Activated T-cell treated with anti-CD3 and anti-CD28 coated beads, Interleukin-2, amount 50 U/mL, for 24 hours (primary cell): ENCODE results near the gene BLMH.

Source experiments
- DNase-seq: peaks from one replicate; pipeline ENCODE4 v3.0.0-alpha.2; 2020
- H3K27ac Mint-ChIP-seq: 2 replicates; pipeline ENCODE4 v1.8.0; 2020; ENCODE audit warnings: mild to moderate bottlenecking, mixed read lengths
- H3K27me3 Mint-ChIP-seq: 2 replicates; pipeline ENCODE4 v1.8.0; 2020; ENCODE audit warnings: mixed read lengths
- H3K36me3 Mint-ChIP-seq: 2 replicates; pipeline ENCODE4 v1.8.0; 2020; ENCODE audit warnings: low read depth, mixed read lengths
- H3K4me1 Mint-ChIP-seq: 2 replicates; pipeline ENCODE4 v1.8.0; 2020; ENCODE audit warnings: low read depth, mixed read lengths
- H3K4me3 Mint-ChIP-seq: 2 replicates; pipeline ENCODE4 v1.8.0; 2020; ENCODE audit warnings: mild to moderate bottlenecking, moderate library complexity, mixed read lengths
- H3K9me3 Mint-ChIP-seq: 2 replicates; pipeline ENCODE4 v1.8.0; 2020; ENCODE audit warnings: mixed read lengths

The BLMH gene, protein sequence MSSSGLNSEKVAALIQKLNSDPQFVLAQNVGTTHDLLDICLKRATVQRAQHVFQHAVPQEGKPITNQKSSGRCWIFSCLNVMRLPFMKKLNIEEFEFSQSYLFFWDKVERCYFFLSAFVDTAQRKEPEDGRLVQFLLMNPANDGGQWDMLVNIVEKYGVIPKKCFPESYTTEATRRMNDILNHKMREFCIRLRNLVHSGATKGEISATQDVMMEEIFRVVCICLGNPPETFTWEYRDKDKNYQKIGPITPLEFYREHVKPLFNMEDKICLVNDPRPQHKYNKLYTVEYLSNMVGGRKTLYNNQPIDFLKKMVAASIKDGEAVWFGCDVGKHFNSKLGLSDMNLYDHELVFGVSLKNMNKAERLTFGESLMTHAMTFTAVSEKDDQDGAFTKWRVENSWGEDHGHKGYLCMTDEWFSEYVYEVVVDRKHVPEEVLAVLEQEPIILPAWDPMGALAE

DNA sequence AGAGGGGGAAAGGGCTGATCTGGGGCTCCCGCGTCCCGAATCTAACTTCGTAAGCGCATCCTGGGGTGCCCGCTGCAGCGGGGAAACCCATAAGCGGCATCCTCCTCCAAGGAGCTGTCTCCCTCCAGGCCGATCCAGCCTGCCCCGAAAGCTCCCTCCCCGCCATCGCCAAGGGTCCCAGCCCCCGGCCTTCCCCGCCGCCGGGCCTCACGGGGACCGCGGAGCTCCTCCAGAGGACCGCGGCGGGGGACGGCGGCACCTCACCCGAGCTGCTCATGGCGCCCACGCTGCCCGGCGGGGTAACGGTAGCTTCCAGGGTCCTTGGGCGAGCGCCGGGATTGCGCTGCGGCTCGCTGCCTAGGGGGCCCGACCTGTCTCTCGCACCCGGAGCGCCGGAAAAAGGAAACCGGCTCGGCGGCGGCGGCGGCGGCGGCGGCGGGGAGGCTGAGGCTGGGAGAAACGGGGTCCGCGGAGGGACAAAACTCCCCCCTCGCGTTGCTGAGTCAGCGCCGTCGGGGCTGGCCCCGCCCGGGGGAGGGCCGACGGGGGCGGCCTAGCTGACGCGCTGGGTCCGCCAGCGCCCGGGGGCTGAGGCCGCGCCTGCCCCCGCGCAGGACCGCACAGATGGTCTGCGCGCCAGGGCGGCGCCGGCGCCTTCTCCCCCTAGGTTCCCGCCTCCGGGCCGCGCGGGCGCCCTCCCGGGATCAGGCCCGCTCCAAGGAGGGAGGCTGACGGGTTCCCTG, at the start of gene BLMH:
Gene BLMH, minus strand, starts transcription at position 402 of the 743 bp plus-strand sequence. Its CDS starts 125 bp downstream, at position 277.
- H3K36me3 Mint-ChIP-seq, result peaks cover 41% of the 10 kb centered on the region
- peak; percentile 92 for DNase-seq
- H3K4me3 Mint-ChIP-seq, result peak within 1 kb of the TSS; percentile 96
- no peaks in the 10 kb centered on the region for H3K9me3 Mint-ChIP-seq
- peak within 1 kb of the TSS; percentile 96 for H3K27ac Mint-ChIP-seq
- H3K27me3 Mint-ChIP-seq, result no peaks in the 10 kb centered on the region
- H3K4me1 Mint-ChIP-seq, result peaks cover 25% of the 10 kb centered on the region

DNA sequence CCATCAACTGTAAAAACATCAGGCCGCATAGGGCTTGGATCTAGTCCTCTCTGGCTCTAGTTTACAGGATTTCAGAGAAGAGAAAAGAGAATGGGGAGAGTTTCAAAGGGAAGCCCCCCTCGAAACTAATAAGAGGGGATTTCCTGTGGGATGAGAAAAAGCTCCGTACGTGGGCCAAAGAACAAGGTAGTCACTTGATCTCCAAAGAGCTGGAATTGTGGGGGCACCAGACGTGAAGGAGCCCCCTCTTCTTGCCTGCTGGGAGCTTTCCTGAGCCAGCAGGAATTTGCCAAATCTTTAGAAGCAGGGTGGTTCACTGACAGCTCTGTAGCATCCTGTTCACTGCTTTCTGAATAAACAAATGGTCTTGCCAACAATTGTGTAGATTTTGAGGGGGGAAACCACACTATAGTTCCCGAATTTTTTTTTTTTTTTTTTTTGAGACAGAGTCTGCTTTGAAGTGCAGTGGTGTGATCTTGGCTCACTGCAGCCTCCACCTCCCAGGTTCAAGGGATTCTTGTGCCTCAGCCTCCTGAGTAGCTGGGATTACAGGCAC, 49.1 kb upstream of the BLMH start:
- Mint-ChIP-seq H3K4me1 (peaks cover 43% of the 10 kb centered on the region), H3K27me3 (no peaks in the 10 kb centered on the region), H3K9me3 (no peaks in the 10 kb centered on the region), H3K27ac (peak overlapping the region; percentile 16), H3K4me3 (no peak overlapping the region), H3K36me3 (no peaks in the 10 kb centered on the region)
- DNase-seq, result no peak

DNA sequence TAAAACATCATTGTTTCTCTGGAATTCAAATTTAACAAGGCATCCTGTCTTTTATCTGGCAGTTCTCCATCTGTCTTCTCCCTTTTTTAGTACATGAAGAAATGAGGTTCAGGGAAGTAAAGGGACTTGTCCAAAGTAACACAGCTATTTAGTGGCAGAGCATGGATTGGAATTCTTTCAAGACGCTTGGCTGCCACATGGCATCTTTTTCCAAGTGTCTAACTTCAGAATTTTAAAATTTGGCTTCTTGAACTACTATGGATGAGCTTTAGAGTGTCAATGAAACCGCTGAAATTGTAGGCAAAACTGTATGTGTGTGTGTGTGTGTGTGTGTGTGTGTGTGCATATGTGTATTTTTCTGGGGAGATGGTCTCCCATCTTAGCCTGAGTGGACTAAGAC, 47.3 kb upstream of the BLMH start:
- Mint-ChIP-seq H3K9me3 (no peaks in the 10 kb centered on the region), H3K36me3 (no peaks in the 10 kb centered on the region), H3K4me3 (no peak overlapping the region), H3K27ac (no peak overlapping the region), H3K27me3 (no peaks in the 10 kb centered on the region), H3K4me1 (peaks cover 30% of the 10 kb centered on the region)
- no peak for DNase-seq

DNA sequence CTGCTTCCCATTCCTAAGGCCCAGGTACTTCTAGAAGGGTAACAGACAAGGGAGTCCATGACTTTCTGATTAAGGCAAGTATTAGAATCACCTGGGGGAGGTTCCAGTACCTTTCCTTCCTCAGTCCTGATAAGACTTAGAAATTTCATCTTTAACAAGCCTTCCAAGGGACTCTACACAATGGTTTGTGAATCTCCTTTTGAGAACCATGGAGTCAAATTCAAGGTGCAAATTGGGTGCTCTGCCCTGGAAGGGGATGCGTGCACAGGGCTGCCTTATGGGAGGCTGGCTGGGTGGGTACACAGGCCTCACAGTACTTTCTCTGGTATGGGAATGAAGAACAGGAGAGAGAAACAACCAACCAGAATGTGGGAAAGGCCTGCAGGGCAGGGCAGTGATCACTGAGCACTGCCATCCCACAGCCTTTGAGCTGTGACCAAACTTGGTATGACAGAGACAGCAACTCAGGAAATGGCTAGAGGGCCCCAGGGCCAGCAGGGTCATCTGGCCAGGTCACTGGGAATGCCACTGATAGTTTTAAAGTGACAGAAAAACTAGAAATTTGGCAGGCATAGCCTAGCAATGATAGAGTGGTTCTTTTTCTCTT, 45.8 kb upstream of the BLMH start:
- peaks cover 44% of the 10 kb centered on the region for H3K4me1 Mint-ChIP-seq
- H3K9me3 Mint-ChIP-seq, result no peaks in the 10 kb centered on the region
- no peaks in the 10 kb centered on the region for H3K27me3 Mint-ChIP-seq
- H3K27ac Mint-ChIP-seq, result no peak overlapping the region
- H3K36me3 Mint-ChIP-seq, result no peaks in the 10 kb centered on the region
- DNase-seq, result no peak
- no peak overlapping the region for H3K4me3 Mint-ChIP-seq

DNA sequence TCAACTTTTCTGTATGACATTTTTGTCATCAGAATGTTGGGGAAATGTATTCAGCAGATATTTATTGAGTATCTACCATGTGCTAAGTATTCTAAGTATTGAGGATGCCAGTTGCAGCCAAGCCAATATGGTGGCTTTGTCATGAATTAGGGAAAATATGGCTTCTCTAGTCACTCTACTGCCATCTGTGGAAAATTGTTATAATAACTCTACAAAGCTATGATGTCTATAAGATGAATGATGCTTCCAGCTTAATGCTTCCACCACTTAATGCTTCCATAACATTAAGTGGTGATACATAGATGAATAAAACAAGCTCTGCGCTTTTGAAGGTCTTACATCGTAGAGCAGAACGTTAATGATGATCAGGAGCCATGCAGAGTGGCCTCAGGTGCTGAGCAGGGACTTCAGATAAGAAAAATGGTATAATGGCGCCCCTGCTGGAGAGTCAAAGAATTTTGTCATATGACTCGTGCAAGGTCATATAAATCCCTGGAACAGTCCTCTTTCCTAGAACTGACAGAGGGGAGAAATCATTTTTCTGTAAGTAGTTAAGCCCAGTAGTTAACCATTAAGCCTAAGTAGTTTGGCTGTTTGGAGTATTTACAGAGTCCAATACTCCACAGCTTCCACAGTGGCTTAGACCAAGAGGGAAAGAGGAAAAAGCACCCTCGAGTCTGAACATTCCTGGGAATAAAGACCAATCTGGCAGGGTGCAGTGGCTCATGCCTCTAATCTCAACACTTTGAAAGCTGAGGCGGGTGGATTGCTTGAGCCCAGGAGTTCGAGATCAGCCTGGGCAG, 44.8 kb upstream of the BLMH start:
- H3K36me3 Mint-ChIP-seq, result no peaks in the 10 kb centered on the region
- no peaks in the 10 kb centered on the region for H3K9me3 Mint-ChIP-seq
- DNase-seq, result peak; percentile 44
- H3K4me3 Mint-ChIP-seq, result no peak overlapping the region
- no peaks in the 10 kb centered on the region for H3K27me3 Mint-ChIP-seq
- peaks cover 47% of the 10 kb centered on the region for H3K4me1 Mint-ChIP-seq
- no peak overlapping the region for H3K27ac Mint-ChIP-seq

DNA sequence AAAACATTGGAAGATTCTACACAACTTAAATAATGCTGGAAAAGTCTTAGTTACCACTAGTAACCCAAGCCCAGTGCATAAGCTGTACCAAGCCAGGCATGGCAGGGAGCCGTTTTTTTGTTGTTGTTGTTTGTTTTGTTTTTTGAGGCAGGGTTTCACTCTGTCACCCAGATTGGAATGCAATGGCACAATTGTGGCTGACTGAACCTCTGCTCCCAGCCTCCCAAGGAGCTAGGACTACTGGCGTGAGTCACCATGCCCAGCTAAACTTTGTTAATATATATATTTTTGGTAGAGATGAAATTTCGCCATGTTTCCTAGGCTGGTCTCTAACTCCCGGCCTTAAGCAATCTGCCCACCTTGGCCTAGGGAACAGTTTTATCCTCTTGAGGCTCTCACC, 42.7 kb upstream of the BLMH start:
- H3K27ac Mint-ChIP-seq, result no peak overlapping the region

DNA sequence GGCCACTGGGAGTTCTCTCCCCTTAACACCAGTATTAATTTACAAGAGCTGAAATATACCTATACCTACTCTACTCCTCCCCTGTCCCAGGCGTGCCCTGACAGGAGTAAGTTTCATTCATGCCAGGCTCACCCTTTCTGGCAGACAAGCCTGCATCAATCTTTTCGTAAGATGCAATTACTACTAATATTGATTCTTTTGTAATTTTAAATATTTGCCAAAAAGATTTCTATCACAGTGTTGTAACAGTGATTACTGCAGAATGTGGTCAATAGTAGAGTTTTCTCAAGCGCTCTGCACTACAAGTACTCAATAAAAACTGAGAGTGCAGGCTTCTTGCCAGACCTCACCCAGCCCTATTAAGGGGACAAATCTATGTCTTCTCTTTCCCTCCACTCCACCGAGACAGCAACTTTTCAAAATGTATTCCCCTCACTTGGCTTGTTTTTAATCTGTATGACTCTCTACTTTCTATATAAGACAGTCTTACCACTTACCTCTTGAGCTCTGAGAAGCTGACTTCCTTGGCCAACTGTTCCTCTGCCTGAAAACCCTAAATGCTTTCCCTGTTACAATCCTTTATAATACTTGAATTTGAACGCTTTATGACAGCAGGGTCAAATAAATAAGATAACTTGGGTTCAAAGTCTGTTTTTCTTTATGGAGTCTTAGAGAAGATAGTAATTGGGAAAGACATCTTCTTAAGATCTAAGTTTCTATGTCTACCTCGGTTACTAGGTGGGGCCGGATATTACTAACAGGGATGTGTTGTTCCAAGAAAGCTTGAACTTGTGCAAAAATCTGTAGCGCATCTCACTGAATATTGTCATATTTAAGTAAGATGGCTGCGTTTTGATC, 42.0 kb upstream of the BLMH start, which contains the start of gene TMIGD1:
Gene TMIGD1, minus strand, starts transcription at position 555 of the 858 bp plus-strand sequence. CDS start 1,924 bp downstream, outside the sequence.
- Mint-ChIP-seq H3K4me3 (no peak within 1 kb of the TSS), H3K9me3 (no peaks in the 10 kb centered on the region), H3K36me3 (no peaks in the 10 kb centered on the region), H3K27me3 (no peaks in the 10 kb centered on the region), H3K4me1 (peaks cover 53% of the 10 kb centered on the region), H3K27ac (peak within 1 kb of the TSS; percentile 97)
- no peak for DNase-seq

More for the DNA sequence above, 42.7 kb upstream of the BLMH start:
- H3K27me3 Mint-ChIP-seq, result no peaks in the 10 kb centered on the region
- peaks cover 49% of the 10 kb centered on the region for H3K4me1 Mint-ChIP-seq
- DNase-seq, result no peak
- no peaks in the 10 kb centered on the region for H3K9me3 Mint-ChIP-seq
- H3K4me3 Mint-ChIP-seq, result no peak overlapping the region
- no peaks in the 10 kb centered on the region for H3K36me3 Mint-ChIP-seq

DNA sequence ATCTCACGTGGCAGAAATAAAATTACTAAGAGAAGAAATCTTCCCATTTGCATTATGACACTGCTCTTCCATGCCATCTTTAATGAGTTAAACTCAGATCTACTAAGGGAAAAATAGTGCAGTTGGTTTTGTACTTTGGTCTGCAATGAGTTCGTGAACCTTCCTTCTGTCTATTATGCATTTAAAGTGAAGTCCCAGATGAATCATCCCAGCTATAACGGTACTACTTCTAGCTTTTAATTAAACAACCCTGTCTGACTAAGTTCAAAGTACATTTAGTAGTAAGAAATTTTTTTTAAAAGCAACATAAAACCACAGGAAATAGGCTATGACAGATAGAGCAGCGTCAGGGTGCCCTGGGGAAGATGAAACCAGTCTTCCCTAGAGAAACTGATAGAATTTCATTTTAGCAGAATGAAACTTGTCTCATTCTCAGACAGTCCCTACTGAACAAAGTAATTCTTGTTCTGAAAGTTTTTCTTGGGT, 40.4 kb upstream of the BLMH start:
- H3K27me3 Mint-ChIP-seq, result no peaks in the 10 kb centered on the region
- H3K4me3 Mint-ChIP-seq, result peak overlapping the region; percentile 18
- no peak for DNase-seq
- no peaks in the 10 kb centered on the region for H3K36me3 Mint-ChIP-seq
- H3K9me3 Mint-ChIP-seq, result no peaks in the 10 kb centered on the region
- peak overlapping the region; percentile 97 for H3K27ac Mint-ChIP-seq
- peaks cover 54% of the 10 kb centered on the region for H3K4me1 Mint-ChIP-seq

DNA sequence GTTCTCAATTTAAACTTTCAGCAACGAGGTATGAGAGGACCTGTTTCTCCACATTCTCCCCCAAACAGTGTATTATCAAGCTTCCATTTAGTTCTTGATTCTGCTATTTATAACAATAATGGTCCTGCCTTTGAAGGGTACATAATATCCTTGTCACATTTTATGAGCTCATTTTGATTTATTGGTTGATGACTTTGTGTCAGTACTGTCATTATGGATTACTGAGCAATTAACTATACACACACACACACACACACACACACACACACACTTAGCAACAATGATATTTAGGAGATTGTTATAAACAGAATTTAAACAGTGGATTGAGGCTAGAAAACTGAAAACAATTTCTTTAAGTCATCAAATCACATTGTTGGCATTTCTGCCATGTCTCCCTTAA, 35.1 kb upstream of the BLMH start:
- H3K36me3 Mint-ChIP-seq, result no peaks in the 10 kb centered on the region
- DNase-seq, result no peak
- no peaks in the 10 kb centered on the region for H3K9me3 Mint-ChIP-seq
- H3K27me3 Mint-ChIP-seq, result no peaks in the 10 kb centered on the region
- H3K4me3 Mint-ChIP-seq, result no peak overlapping the region
- peaks cover 52% of the 10 kb centered on the region for H3K4me1 Mint-ChIP-seq
- H3K27ac Mint-ChIP-seq, result no peak overlapping the region

DNA sequence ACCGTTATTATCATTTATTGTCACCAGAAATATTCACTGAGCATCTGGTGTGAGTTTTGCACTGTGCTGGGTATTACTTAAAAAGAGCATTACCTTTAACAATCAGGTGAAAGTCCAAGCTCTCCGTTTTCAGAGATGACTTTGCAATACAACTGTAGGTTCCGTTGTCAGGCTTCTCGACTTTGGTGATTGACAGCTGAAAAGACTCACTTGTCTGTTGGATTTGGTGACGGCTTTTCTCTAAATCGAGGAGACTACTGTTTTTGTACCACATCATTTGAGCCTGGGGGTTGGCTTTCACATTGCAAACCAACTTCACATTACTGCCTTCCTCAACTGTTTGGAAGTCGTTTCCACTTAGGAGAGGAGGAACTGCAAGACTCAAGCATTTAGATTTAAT, 33.0 kb upstream of the BLMH start:
- DNase-seq, result no peak
- H3K27me3 Mint-ChIP-seq, result no peaks in the 10 kb centered on the region
- H3K9me3 Mint-ChIP-seq, result no peaks in the 10 kb centered on the region
- H3K27ac Mint-ChIP-seq, result no peak overlapping the region
- no peaks in the 10 kb centered on the region for H3K36me3 Mint-ChIP-seq
- H3K4me3 Mint-ChIP-seq, result no peak overlapping the region
- H3K4me1 Mint-ChIP-seq, result peaks cover 34% of the 10 kb centered on the region

DNA sequence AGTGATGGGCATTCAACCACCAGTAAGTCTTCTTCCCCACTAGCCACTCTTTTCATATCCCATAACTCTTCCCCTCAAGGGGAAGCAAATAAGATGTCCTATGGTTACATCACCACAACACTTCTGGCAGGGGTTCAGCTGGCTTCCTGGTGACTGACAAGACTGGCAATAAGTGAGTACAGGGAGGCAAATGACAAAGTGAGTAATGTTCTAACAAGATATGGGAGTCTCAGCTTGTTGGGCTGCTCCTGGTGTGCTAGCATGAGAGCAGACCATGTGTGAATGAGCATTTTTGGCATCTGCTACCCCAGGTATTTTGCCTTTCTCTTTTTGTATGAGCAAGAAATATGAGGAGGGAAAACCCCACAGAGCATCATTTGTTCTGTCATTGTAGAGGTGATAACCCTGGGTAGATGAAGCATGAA, 32.2 kb upstream of the BLMH start:
- H3K36me3 Mint-ChIP-seq, result no peaks in the 10 kb centered on the region
- H3K4me3 Mint-ChIP-seq, result no peak overlapping the region
- no peaks in the 10 kb centered on the region for H3K27me3 Mint-ChIP-seq
- no peak for DNase-seq
- H3K27ac Mint-ChIP-seq, result peak overlapping the region; percentile 78
- H3K4me1 Mint-ChIP-seq, result peaks cover 29% of the 10 kb centered on the region
- H3K9me3 Mint-ChIP-seq, result no peaks in the 10 kb centered on the region

DNA sequence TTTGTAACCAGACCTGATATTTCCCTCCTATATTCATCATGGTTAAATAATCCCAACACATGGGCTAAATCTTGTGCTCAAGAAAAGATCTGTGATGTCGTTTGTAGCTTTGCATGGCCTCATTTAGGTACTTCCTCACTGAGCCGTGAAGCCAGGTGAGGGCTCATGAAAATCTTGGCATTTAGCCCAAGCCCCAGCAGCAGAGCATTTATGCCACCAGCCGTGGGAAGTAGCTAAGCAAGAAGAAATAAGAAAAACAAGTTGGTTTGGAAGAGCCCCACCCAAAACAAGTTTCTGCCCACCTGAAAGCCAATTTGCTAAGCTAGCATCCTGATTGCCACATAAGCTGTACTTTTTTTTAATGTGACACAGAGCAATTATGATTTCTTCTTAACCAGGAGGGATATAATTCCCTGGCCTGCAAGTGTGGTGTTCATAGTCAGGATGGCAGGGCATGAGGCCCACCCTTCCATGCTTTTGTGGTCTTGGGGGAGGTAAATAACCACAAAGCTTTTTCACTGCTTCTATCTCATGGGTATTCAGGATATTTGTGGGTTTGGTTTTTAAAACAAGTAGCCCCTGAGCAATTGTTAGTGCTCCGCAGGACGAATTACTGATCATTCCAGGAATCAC, 31.6 kb upstream of the BLMH start:
- no peak for DNase-seq
- Mint-ChIP-seq H3K9me3 (no peaks in the 10 kb centered on the region), H3K36me3 (no peaks in the 10 kb centered on the region), H3K4me1 (peaks cover 29% of the 10 kb centered on the region), H3K27ac (peak overlapping the region; percentile 78), H3K4me3 (no peak overlapping the region), H3K27me3 (no peaks in the 10 kb centered on the region)

DNA sequence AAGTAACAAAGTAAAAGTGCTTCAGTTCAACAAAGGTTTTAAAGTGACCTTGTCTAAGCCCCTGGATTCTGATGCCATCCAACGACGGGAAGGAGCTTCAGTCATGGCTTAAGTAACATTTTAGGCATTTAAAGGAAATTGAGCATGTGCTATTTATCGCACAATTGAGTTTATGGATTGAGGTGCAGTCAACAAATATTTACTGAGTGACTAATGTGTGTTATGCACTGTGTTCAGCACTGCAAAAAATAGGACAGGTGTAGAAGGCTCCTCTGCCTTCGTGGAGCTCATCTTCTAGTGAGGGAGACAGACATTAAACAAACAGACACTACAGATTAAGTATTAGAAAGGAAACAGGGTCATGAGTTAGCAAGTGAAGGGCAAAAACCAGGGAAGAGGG, 29.6 kb upstream of the BLMH start:
- no peak overlapping the region for H3K4me3 Mint-ChIP-seq
- no peaks in the 10 kb centered on the region for H3K27me3 Mint-ChIP-seq
- no peaks in the 10 kb centered on the region for H3K9me3 Mint-ChIP-seq
- no peak for DNase-seq
- no peaks in the 10 kb centered on the region for H3K36me3 Mint-ChIP-seq
- H3K27ac Mint-ChIP-seq, result no peak overlapping the region
- H3K4me1 Mint-ChIP-seq, result peaks cover 28% of the 10 kb centered on the region
